Mammary epithelial cell (primary cell): ENCODE measurements around the gene C17orf67.

Source experiments
- CTCF ChIP-seq, 2 donors: IDR thresholded peaks in 1 of 2; conservative IDR thresholded peaks in 1 of 2; 2 replicates each; pipeline ENCODE4 v1.5.1; 2011 to 2012; ENCODE audit warnings: inconsistent platforms in 2 of 2, low read length in 2 of 2, mild to moderate bottlenecking in 2 of 2, control low read depth in 1 of 2, low read depth in 1 of 2; ENCODE audit not compliant: insufficient read depth in 1 of 2; ENCODE audit errors: extremely low read depth in 1 of 2
- EZH2 ChIP-seq: IDR thresholded peaks from 2 replicates; pipeline ENCODE4 v1.6.1; 2012; ENCODE audit warnings: low read length, inconsistent platforms, borderline replicate concordance

- no peak for TF ChIP-seq CTCF (conservative IDR thresholded peaks at IDR 0.05 in 1 of 2, IDR thresholded peaks at IDR 0.05 in 1 of 2; ENCODE audit: extremely low read depth in 1 of 2, insufficient read depth in 1 of 2, low read depth in 1 of 2, low read length in 2 of 2)
- no peak for TF ChIP-seq EZH2
Observed at GRCh38 chr17:56798916-56799315, 34.8 kb downstream of the C17orf67 start.
